Activated naive CD8-positive, alpha-beta T cell treated with anti-CD3 and anti-CD28 coated beads, Interleukin-2, amount 50 U/mL, for 24 hours (primary cell): ENCODE measurements around the gene SGCA.
A peak's percentile ranks its signal among the peaks of the same experiment; 100 is the strongest.

ENCODE experiments used
- ATAC-seq: fragments of 150-1000 bp; cut with Tn5 transposase; one replicate; pipeline ENCODE4 v1.10.0; 2021
- DNase-seq: peaks from one replicate; pipeline ENCODE4 v3.0.0; 2021
- H3K27ac Mint-ChIP-seq: one replicate; pipeline ENCODE4 v1.8.0; 2021; ENCODE audit warnings: mild to moderate bottlenecking, mixed read lengths
- H3K27me3 Mint-ChIP-seq: one replicate; pipeline ENCODE4 v1.8.0; 2021; ENCODE audit warnings: mixed read lengths
- H3K36me3 Mint-ChIP-seq: one replicate; pipeline ENCODE4 v1.8.0; 2021; ENCODE audit warnings: low read depth, mixed read lengths
- H3K4me1 Mint-ChIP-seq: one replicate; pipeline ENCODE4 v1.8.0; 2021; ENCODE audit warnings: mixed read lengths
- H3K4me3 Mint-ChIP-seq: one replicate; pipeline ENCODE4 v1.8.0; 2021; ENCODE audit warnings: mild to moderate bottlenecking, moderate library complexity, mixed read lengths
- H3K9me3 Mint-ChIP-seq: one replicate; pipeline ENCODE4 v1.8.0; 2021; ENCODE audit warnings: mixed read lengths

SGCA gene

GRCh38 chr17:50150354-50151040 is 15.3 kb upstream of the SGCA start, which contains the start of gene PPP1R9B:
Gene PPP1R9B, minus strand, starts transcription at chr17:50150677. Its CDS starts 164 bp downstream, at chr17:50150513.
- ATAC-seq (no peak), DNase-seq (no peak)
- H3K36me3 Mint-ChIP-seq = peaks cover 11% of the 10 kb centered on the region
- H3K27ac Mint-ChIP-seq = peak within 1 kb of the TSS; percentile 90
- H3K27me3 Mint-ChIP-seq = no peaks in the 10 kb centered on the region
- peak within 1 kb of the TSS; percentile 93 for H3K4me3 Mint-ChIP-seq
- H3K9me3 Mint-ChIP-seq = no peaks in the 10 kb centered on the region
- H3K4me1 Mint-ChIP-seq = peaks cover 47% of the 10 kb centered on the region

- peak; percentile 91 for DNase-seq
- Mint-ChIP-seq H3K27ac (peak overlapping the region; percentile 90), H3K36me3 (peaks cover 11% of the 10 kb centered on the region), H3K27me3 (no peaks in the 10 kb centered on the region), H3K4me3 (peak overlapping the region; percentile 93), H3K4me1 (peaks cover 43% of the 10 kb centered on the region), H3K9me3 (no peaks in the 10 kb centered on the region)
- peak; percentile 68 for ATAC-seq
These were observed 14.5 kb upstream of the SGCA start for GRCh38 chr17:50151041-50151936.

DNA sequence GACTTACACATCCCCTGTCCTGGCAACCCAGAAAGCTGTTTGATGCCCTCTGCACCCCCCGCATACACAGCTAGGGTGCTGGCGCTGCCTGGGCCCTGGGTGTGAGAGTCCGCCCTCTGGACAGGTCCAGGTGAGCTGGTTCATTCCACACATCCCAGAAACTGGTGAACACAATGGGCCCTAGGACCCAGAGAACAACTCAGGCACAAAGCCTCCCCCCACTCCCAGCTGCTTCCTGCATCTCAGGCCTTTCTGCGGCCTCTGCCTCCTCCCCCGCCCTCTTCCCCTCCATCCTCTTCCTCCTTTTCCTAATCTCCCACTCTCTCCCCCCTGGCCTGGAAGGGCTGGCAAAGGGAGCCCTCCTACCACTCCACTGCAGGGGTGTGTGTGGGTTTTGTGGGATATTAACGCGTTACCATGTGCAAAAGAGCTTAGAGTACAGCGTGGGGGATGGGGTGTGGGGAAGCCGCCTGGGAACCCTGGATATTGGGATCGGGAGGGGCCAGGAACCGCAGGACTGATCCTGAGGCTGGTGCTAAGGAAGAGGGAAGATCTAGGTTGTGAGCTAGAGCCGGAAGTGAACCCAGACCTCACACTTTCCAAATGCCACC is 13.8 kb upstream of the SGCA start:
- H3K4me3 Mint-ChIP-seq = peak overlapping the region; percentile 93
- H3K4me1 Mint-ChIP-seq = peaks cover 35% of the 10 kb centered on the region
- ATAC-seq (peak; percentile 11), DNase-seq (peak; percentile 58)
- H3K27ac Mint-ChIP-seq = peak overlapping the region; percentile 90
- H3K36me3 Mint-ChIP-seq = peaks cover 5% of the 10 kb centered on the region
- no peaks in the 10 kb centered on the region for H3K9me3 Mint-ChIP-seq
- H3K27me3 Mint-ChIP-seq = no peaks in the 10 kb centered on the region

- H3K27ac Mint-ChIP-seq = peak overlapping the region; percentile 90
- H3K4me3 Mint-ChIP-seq = no peak overlapping the region
- H3K27me3 Mint-ChIP-seq = no peaks in the 10 kb centered on the region
These were observed 13.1 kb upstream of the SGCA start for GRCh38 chr17:50152736-50153135.

DNA sequence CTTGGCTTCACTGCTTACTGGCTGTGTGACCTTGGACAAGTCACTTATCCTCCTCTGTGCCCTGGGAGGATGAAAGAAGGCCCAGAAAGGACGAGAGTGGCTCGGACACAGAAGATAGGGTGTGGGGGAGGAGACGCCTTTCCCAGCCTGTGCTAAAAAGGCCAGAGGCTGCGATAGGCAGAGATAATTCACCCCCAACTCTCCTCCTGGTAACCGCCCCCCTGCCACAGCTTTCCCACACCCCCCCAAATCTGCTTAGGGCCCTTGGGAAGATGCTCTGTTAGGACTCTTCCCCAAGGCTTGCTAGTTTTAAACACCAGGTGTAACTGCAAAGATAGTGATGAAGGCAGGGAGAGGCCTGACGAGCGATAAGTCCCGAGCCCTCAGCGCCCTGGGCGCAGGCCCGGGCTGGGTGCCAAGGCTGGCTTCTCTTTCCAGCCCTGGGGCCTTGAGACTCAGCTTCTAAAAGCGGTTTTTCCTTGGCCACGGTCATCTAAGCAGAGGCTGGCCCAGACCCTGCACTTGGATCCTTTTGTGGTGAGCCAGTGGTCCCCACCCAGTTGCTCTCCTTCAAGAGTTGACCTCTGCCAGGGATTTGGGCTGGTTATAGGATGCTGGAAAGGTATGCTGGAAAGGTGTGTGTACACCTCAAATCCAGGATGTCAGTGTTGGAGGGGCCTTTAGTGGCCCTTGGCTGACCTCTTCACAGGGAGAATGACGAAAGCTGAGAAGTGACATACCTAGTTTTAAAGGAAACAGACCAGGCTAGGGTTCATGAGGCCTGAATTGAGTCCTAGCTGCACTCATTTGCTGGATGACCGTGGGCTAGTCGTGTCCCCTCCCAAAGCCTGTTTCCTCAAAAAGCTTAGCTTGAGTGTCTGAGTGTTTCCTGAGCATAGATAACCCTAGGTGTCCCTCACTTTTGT is 11.9 kb upstream of the SGCA start:
- no peak overlapping the region for H3K27ac Mint-ChIP-seq

More at GRCh38 chr17:50152736-50153135, 13.1 kb upstream of the SGCA start:
- peaks cover 28% of the 10 kb centered on the region for H3K4me1 Mint-ChIP-seq
- DNase-seq (no peak), ATAC-seq (no peak)
- H3K36me3 Mint-ChIP-seq = peaks cover 2% of the 10 kb centered on the region
- no peaks in the 10 kb centered on the region for H3K9me3 Mint-ChIP-seq

GRCh38 chr17:50154604-50155003 is 11.2 kb upstream of the SGCA start:
- Mint-ChIP-seq H3K4me3 (no peak overlapping the region), H3K36me3 (no peaks in the 10 kb centered on the region), H3K9me3 (no peaks in the 10 kb centered on the region), H3K27ac (no peak overlapping the region), H3K27me3 (no peaks in the 10 kb centered on the region), H3K4me1 (peaks cover 29% of the 10 kb centered on the region)
- ATAC-seq (no peak), DNase-seq (no peak)

More for the DNA sequence above, 11.9 kb upstream of the SGCA start:
- Mint-ChIP-seq H3K36me3 (no peaks in the 10 kb centered on the region), H3K27me3 (no peaks in the 10 kb centered on the region), H3K9me3 (no peaks in the 10 kb centered on the region), H3K4me1 (peaks cover 29% of the 10 kb centered on the region), H3K4me3 (no peak overlapping the region)
- no peak for ATAC-seq
- DNase-seq = no peak

DNA sequence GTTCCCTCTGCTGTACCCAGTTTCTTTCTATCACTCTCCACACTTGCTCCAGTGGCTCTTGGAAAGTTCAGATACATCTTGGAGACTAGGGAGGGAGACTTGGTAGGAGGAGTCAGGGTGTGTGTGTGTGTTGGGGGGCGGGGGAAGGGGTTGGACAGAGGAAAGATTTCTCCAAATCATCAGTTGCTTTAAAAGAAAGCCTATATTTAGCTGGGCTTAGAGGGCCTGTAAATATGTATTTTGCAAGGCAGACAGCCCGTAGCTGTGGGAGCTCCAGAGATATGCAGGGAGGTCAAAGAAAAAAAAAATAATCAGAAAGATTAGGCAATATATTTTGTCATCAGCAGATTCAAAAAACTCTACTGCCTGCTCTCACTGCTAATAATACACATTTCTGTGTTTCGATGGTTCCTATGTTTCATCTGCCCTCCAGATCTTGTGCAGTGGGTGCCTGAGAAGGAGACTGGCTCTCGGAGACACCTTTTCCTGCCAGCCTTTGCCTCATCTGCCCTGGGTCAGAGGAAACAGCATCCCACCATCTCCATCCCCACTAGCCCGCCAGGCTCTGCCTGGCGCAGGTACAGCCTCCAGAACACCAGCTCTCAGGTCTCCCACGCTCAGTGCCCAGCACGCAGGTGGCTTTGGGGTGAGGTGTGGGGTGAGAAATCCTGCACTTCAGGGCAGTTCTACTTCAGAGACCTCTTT is 10.5 kb upstream of the SGCA start:
- Mint-ChIP-seq H3K9me3 (no peaks in the 10 kb centered on the region), H3K4me1 (peaks cover 29% of the 10 kb centered on the region), H3K27ac (no peak overlapping the region), H3K27me3 (no peaks in the 10 kb centered on the region), H3K4me3 (no peak overlapping the region), H3K36me3 (no peaks in the 10 kb centered on the region)
- ATAC-seq = no peak
- DNase-seq = no peak

DNA sequence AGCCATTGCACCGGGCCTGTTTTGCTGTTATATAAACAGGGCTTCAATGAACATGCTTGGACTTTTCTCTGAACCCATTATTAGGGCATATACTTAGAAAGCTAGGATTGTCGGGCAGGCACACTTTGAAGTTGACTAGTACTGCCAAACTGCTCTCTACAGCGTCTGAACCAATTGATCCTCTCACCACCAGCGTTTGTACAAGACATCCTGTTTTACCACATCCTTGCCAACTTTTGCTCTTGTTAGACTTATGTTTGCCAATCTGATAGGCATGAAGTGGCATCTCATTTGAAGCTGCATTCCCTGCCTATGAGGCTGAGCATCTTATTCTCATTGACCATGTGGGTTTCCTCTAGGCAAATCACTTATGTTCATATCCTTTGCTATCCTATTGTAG is 7.9 kb upstream of the SGCA start:
- Mint-ChIP-seq H3K4me1 (peaks cover 35% of the 10 kb centered on the region), H3K36me3 (no peaks in the 10 kb centered on the region), H3K27me3 (no peaks in the 10 kb centered on the region), H3K9me3 (no peaks in the 10 kb centered on the region), H3K27ac (no peak overlapping the region), H3K4me3 (no peak overlapping the region)
- ATAC-seq (no peak), DNase-seq (no peak)

DNA sequence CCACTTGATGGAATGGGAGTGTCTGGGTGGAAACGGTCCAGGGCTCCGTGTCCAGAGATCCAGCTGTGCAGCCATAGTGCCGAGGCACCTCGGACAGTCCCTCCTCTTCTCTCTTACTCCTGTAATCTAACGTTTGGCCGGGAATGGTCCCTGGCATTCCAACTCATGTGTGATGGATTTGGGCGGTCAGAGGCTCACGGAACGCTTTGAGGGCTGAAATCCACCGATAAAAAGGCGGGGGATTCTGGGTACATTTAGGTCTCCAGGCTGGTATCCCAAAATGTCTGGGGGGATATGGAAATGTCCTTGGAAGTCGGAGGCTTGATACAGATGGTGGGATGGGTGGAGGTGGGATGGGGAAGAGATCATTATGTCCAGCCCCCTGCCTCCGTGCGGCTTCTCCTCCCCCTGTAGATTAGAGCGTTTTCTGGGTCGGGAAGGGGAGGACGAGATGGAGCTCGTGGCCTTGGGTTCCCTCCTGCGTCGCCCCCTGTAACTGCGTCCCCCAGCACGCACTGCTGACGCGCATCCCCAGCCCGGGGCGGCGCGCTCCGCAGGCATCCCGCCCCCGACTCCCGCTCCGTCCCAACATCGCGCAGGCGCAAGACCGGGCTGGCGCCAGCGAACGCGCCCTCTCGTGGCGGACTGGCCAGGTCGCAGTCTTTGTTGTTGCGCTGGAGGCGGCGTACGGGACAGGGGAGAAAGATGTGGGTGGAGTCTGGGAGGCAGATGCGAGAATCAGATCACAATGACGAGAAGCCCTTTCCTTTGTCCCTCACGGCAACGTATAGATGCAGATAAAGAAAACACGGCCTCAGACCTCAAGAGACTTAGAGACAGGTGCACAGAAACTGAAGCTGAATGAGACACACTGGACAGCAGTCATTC is 4.5 kb upstream of the SGCA start:
- H3K36me3 Mint-ChIP-seq = no peaks in the 10 kb centered on the region
- H3K4me1 Mint-ChIP-seq = peaks cover 38% of the 10 kb centered on the region
- H3K9me3 Mint-ChIP-seq = no peaks in the 10 kb centered on the region
- DNase-seq (peak; percentile 98), ATAC-seq (peak; percentile 92)
- H3K27ac Mint-ChIP-seq = peak overlapping the region; percentile 92
- H3K4me3 Mint-ChIP-seq = peak overlapping the region; percentile 65
- no peaks in the 10 kb centered on the region for H3K27me3 Mint-ChIP-seq

GRCh38 chr17:50161911-50162288 is 3.9 kb upstream of the SGCA start:
- Mint-ChIP-seq H3K27me3 (no peaks in the 10 kb centered on the region), H3K27ac (peak overlapping the region; percentile 92), H3K9me3 (no peaks in the 10 kb centered on the region), H3K36me3 (no peaks in the 10 kb centered on the region), H3K4me3 (peak overlapping the region; percentile 65), H3K4me1 (peaks cover 38% of the 10 kb centered on the region)
- DNase-seq = no peak
- no peak for ATAC-seq

DNA sequence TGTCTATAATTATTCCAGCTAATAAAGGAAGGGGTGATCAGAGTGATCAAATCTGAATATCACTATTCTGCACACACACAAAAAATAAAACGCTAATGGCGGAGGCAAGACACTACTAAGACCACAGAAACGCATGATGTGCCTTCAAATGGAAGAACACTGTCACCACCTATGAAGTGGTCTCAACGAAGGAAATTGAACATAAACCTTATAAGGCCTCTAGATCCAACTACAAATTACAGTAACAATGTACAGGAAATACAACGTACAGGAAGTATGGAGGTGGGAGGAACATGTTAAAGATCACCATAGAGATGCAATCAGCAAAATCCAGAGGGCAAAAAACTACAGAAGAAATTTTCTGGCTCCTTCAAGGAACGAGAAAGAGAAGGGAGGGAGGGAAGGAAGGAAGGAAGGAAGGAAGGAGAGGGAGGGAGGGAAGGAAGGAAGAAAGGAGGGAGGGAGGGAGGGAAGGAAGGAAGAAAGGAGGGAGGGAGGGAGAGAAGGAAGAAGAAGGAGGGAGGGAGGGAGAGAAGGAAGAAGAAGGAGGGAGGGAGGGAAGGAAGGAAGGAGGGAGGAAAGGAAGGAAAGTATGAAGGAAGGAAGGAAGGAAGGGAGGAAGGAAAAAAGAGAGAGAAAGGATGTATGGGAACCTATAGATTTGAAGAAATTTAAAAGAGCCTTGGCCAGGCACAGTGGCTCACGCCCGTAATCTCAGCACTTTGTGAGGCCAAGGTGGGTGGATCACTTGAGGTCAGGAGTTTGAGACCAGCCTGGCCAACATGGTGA is 3.1 kb upstream of the SGCA start:
- DNase-seq = no peak
- Mint-ChIP-seq H3K9me3 (no peaks in the 10 kb centered on the region), H3K27me3 (no peaks in the 10 kb centered on the region), H3K36me3 (no peaks in the 10 kb centered on the region), H3K4me1 (peaks cover 38% of the 10 kb centered on the region), H3K4me3 (peak overlapping the region; percentile 35), H3K27ac (peak overlapping the region; percentile 92)
- ATAC-seq = peak; percentile 17
